Right lobe of liver (tissue), 4 donors: ENCODE measurements around the gene GRIA1.

Experiments
- POLR2A ChIP-seq: fragments of 450-650 bp; IDR thresholded peaks from one replicate; pipeline ENCODE4 v1.6.1; 2017; ENCODE audit warnings: antibody characterized with exemption, mild to moderate bottlenecking
- TF ChIP-seq, protein P1 (sequence below), 4 donors: fragments of 200-600 bp in 3 of 4; fragments of 450-650 bp in 1 of 4; IDR thresholded peaks; one replicate each; pipeline versions ENCODE4 v1.5.1 to v1.8.0; 2016 to 2022; ENCODE audit warnings: antibody characterized with exemption in 4 of 4, mild to moderate bottlenecking in 2 of 4
- donor health status: DM: no; HTN: no; CAD: no.
- donor health status: DM: no; HTN: no; CAD: no.
- donor health status: DM: no; HTN: yes; CAD: no.

DNA sequence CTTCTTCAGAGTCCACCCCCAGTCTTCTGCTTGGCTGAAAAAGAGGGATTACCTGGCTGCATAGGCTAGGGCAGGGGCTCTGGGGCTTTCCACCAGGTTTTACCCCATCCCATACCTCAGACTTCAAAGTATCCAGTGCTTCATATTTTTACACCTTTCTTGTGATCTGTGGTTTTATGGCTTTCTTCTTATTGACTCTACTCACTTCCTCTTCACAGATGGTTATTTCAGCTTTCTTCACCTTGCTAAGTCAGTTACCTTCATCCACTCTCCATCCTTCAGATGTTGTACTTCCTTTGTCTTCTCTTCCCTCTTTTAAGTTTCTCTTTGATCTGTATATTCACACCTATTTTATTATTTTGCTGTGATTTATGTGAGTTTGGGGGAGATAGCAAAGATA, 104.3 kb downstream of the GRIA1 start:
- TF ChIP-seq, protein P1, sequence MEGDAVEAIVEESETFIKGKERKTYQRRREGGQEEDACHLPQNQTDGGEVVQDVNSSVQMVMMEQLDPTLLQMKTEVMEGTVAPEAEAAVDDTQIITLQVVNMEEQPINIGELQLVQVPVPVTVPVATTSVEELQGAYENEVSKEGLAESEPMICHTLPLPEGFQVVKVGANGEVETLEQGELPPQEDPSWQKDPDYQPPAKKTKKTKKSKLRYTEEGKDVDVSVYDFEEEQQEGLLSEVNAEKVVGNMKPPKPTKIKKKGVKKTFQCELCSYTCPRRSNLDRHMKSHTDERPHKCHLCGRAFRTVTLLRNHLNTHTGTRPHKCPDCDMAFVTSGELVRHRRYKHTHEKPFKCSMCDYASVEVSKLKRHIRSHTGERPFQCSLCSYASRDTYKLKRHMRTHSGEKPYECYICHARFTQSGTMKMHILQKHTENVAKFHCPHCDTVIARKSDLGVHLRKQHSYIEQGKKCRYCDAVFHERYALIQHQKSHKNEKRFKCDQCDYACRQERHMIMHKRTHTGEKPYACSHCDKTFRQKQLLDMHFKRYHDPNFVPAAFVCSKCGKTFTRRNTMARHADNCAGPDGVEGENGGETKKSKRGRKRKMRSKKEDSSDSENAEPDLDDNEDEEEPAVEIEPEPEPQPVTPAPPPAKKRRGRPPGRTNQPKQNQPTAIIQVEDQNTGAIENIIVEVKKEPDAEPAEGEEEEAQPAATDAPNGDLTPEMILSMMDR (IDR thresholded peaks at IDR 0.05) = no peak
- no peak for TF ChIP-seq POLR2A
